Transverse colon (tissue), 4 donors: ENCODE data around the gene GNRH2. TPM values are rescaled to one million over a fixed set of nuclear protein-coding genes. Genes with fewer than 3 reads are reported as not detected.
A peak's percentile ranks its signal among the peaks of the same experiment; 100 is the strongest.

Experiments used
- DNase-seq: peaks from one replicate; pipeline ENCODE4 v3.0.0-alpha.2; 2019
- H3K27ac ChIP-seq, 4 donors: fragments of 200-600 bp; sonication (generic); 2 replicates each; pipeline ENCODE4 v1.5.1; 2016 to 2018; ENCODE audit warnings: inconsistent platforms in 4 of 4
- H3K27me3 ChIP-seq: fragments of 200-600 bp; sonication (generic); 2 replicates; pipeline ENCODE4 v1.5.1; 2017; ENCODE audit warnings: inconsistent platforms
- H3K36me3 ChIP-seq, 4 donors: fragments of 200-600 bp; sonication (generic); 2 replicates each; pipeline ENCODE4 v1.5.1; 2017 to 2019; ENCODE audit warnings: inconsistent platforms in 4 of 4
- H3K4me1 ChIP-seq, 4 donors: fragments of 200-600 bp; sonication (generic); 2 replicates each; pipeline ENCODE4 v1.5.1; 2017 to 2020; ENCODE audit warnings: inconsistent platforms in 4 of 4
- H3K4me3 ChIP-seq, 4 donors: fragments of 200-600 bp; sonication (generic); 1 replicate in 1 of 4; 2 replicates in 3 of 4; pipeline versions ENCODE4 v1.5.1 to v1.6.1; 2017 to 2019; ENCODE audit warnings: inconsistent platforms in 4 of 4
- H3K9me3 ChIP-seq, 2 donors: fragments of 200-600 bp; sonication (generic); 2 replicates each; pipeline ENCODE4 v1.5.1; 2017 to 2019; ENCODE audit warnings: inconsistent platforms in 2 of 2
- CTCF ChIP-seq, 5 experiments: fragments of 200-600 bp in 3 of 5; fragments of 450-650 bp in 2 of 5; sonication (generic) in 3 of 5; IDR thresholded peaks; 1 replicate in 2 of 5; 2 replicates in 3 of 5; pipeline ENCODE4 v1.5.1; 2016 to 2017; ENCODE audit warnings: antibody characterized with exemption in 5 of 5, inconsistent platforms in 3 of 5, mild to moderate bottlenecking in 2 of 5, moderate library complexity in 1 of 5
- EP300 ChIP-seq: sonication (generic); formaldehyde crosslinking; IDR thresholded peaks from one replicate; pipeline ENCODE4 v1.6.1; 2017; ENCODE audit warnings: antibody characterized with exemption, low read depth
- POLR2A ChIP-seq: fragments of 450-650 bp; IDR thresholded peaks from one replicate; pipeline ENCODE4 v1.6.1; 2016; ENCODE audit warnings: antibody characterized with exemption, mild to moderate bottlenecking, moderate library complexity
- POLR2AphosphoS5 ChIP-seq, 3 donors: sonication (generic); formaldehyde crosslinking; IDR thresholded peaks; one replicate each; pipeline ENCODE4 v1.6.1; 2016; ENCODE audit warnings: antibody characterized with exemption in 3 of 3
- WGBS, 2 donors: methylation state at CpG; one replicate each; pipeline ENCODE4 v1.1.5; 2018; ENCODE audit warnings: low coverage in 1 of 2; 5-methylcytosine and 5-hydroxymethylcytosine counted together
- in situ Hi-C, 4 donors: fragments of 200-750 bp; cut with MboI; loops; one replicate each; pipeline versions ENCODE4 v1.15.0 to v1.15.1; 2017; ENCODE audit warnings: low sequenced_read_pairs in 3 of 4, low pct_ligation_motif_present in 1 of 4, low pct_unique_long_range_greater_than_20kb in 1 of 4
- intact Hi-C: fragments of 100-400 bp; cut with DNase I; formaldehyde crosslinking; loops from one replicate; pipeline ENCODE4 v1.15.1; 2023; ENCODE audit warnings: low total_unique reads
- total RNA-seq, 4 donors: library from RNA; depleted of rRNA; stranded (reverse); fragments of >200 nt; gene quantifications; one replicate each; pipeline ENCODE4 v1.1.0, GENCODE V29; 2016

Gene GNRH2
- total RNA-seq, 4 donors from 2014 or later: not detected

DNA sequence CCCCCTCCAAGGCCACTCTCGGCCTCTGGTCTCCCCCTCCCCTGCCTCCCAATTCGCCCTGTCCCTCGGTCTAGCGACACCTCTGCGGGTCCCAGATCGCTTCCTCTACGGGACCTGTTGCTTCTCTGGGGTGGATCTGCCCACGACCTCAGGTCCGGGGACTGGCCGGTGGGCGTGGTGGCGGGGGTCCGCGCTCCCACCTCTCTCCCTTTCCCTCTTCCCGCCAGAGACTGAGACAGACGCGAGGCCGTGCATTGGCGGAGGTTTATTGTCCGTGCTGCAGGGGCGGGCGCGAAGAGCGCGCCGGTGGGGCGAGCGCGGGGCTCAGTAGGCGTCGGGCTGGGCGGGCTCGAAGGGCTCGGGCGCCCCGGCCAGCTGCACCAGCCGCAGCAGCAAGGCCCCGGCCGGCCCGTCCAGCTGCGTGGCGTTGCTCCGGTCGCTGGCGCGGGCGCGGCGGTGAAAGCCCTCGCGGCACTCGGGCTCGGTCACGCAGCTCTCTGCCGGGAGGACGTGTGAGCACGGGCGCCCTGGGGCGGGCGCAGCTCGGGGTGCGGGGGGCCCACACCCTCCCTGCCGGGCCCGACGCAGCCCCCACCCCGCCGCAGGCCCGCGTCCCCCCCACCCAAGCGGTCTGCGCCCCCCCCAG lies 39.0 kb downstream of the GNRH2 start:
- Histone ChIP-seq H3K27ac (no peak overlapping the region), H3K4me3 (peak overlapping the region in 3 of 4 donors; percentile 17 to 45 (median 31)), H3K27me3 (peaks cover 69% of the 10 kb centered on the region), H3K36me3 (no peaks in the 10 kb centered on the region), H3K9me3 (no peaks in the 10 kb centered on the region), H3K4me1 (peaks cover 0 to 12% (median 10%) of the 10 kb centered on the region in 4 donors)
- WGBS, 2 donors: 12 to 20% methylated on average over 2 to 19 of the region's 71 CpGs
- intact Hi-C loops: no loop called here
- TF ChIP-seq CTCF (IDR thresholded peaks at IDR 0.05) (no peak), EP300 (no peak), POLR2A (no peak), POLR2AphosphoS5 (IDR thresholded peaks at IDR 0.05) (no peak)
- in situ Hi-C loops: no loop called here
- DNase-seq: no peak

GRCh38 chr20:3082955-3083952 lies 39.8 kb downstream of the GNRH2 start:
- peaks cover 69% of the 10 kb centered on the region for H3K27me3 ChIP-seq
- 19% methylated on average over 51 of the region's 76 CpGs; no CpG with 5 or more reads in 1 of the 2 donors for WGBS, 2 donors
- intact Hi-C loops: no loop called here

GRCh38 chr20:3084283-3084985 lies 41.0 kb downstream of the GNRH2 start, which contains the start of gene AVP:
AVP (minus strand) TSS chr20:3084724; CDS start chr20:3084674, 50 bp downstream.
- intact Hi-C loops (no loop called here), in situ Hi-C loops (no loop called here)
- peaks cover 63% of the 10 kb centered on the region for H3K27me3 ChIP-seq
- WGBS, 2 donors: 87 to 100% methylated on average over 2 to 24 of the region's 28 CpGs
- peaks cover 0 to 12% (median 10%) of the 10 kb centered on the region in 4 donors for H3K4me1 ChIP-seq
- no peaks in the 10 kb centered on the region for H3K9me3 ChIP-seq
- H3K4me3 ChIP-seq: no peak within 1 kb of the TSS
- DNase-seq: no peak
- TF ChIP-seq EP300: no peak
- TF ChIP-seq CTCF (IDR thresholded peaks at IDR 0.05): no peak
- TF ChIP-seq POLR2A: no peak
- no peak for TF ChIP-seq POLR2AphosphoS5 (IDR thresholded peaks at IDR 0.05)
- no peaks in the 10 kb centered on the region for H3K36me3 ChIP-seq
- no peak within 1 kb of the TSS for H3K27ac ChIP-seq

More at GRCh38 chr20:3082955-3083952, 39.8 kb downstream of the GNRH2 start:
- Histone ChIP-seq H3K36me3 (no peaks in the 10 kb centered on the region), H3K9me3 (no peaks in the 10 kb centered on the region), H3K27ac (no peak overlapping the region), H3K4me3 (peak overlapping the region in 3 of 4 donors; percentile 17 to 45 (median 31)), H3K4me1 (peaks cover 0 to 12% (median 10%) of the 10 kb centered on the region in 4 donors)
- TF ChIP-seq EP300 (no peak), POLR2AphosphoS5 (IDR thresholded peaks at IDR 0.05) (no peak), CTCF (IDR thresholded peaks at IDR 0.05) (no peak), POLR2A (no peak)
- in situ Hi-C loops: no loop called here
- DNase-seq: no peak

DNA sequence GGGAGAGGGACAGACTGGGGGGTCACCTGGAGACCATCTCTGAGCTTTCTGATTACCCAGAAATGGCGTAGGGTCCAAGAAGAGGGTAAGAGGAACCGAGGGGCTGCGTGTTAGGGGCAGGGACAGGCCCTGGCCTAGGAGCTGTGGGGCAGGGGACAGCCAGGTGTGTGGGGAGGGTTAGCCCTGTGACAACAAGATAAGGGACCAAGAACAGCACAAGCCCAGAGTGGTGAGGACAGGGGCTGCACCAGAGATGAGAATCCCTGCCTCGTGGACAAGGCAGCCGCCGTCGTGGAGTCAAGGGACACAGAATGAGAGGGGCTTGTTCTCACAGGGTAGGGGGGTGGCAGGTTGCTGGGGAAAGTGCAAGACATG lies 41.6 kb downstream of the GNRH2 start:
- no peak overlapping the region for H3K4me3 ChIP-seq
- no peaks in the 10 kb centered on the region for H3K36me3 ChIP-seq
- H3K27ac ChIP-seq: no peak overlapping the region
- WGBS, 2 donors: 86 to 93% methylated on average over 3 to 7 of the region's 7 CpGs
- in situ Hi-C loops: no loop called here
- peaks cover 0 to 12% (median 10%) of the 10 kb centered on the region in 4 donors for H3K4me1 ChIP-seq
- intact Hi-C loops: no loop called here
- no peaks in the 10 kb centered on the region for H3K9me3 ChIP-seq
- TF ChIP-seq EP300 (no peak), POLR2A (no peak), POLR2AphosphoS5 (IDR thresholded peaks at IDR 0.05) (no peak)
- no peak for DNase-seq
- peaks cover 62% of the 10 kb centered on the region for H3K27me3 ChIP-seq
